IMR-90 (cell line): ENCODE measurements around the gene AFAP1L2.

ENCODE experiments used
- BHLHE40 ChIP-seq: fragments of 150-350 bp; IDR thresholded peaks from 2 replicates; pipeline ENCODE4 v1.6.1; 2016; ENCODE audit warnings: mild to moderate bottlenecking, low read depth, low read length
- MXI1 ChIP-seq: IDR thresholded peaks from 2 replicates; pipeline ENCODE4 v1.6.1; 2012; ENCODE audit warnings: low read depth, mild to moderate bottlenecking, low read length, moderate library complexity, borderline replicate concordance
- POLR2A ChIP-seq: IDR thresholded peaks from 2 replicates; pipeline ENCODE4 v1.6.1; 2012; ENCODE audit warnings: mild to moderate bottlenecking, low read depth, low read length
- SMC3 ChIP-seq: fragments of 150-350 bp; IDR thresholded peaks from 2 replicates; pipeline ENCODE4 v1.6.1; 2016; ENCODE audit warnings: low read depth, mild to moderate bottlenecking, antibody characterized with exemption, low read length, moderate library complexity
- TF ChIP-seq, protein P1 (sequence below): conservative IDR thresholded peaks from 2 replicates; pipeline ENCODE4 v1.5.1; 2012; ENCODE audit warnings: mild to moderate bottlenecking, low read depth, low read length, improper control_type of control experiment
- TF ChIP-seq, protein P2 (sequence below): fragments of 150-350 bp; IDR thresholded peaks from 2 replicates; pipeline ENCODE4 v1.6.1; 2017; ENCODE audit warnings: mild to moderate bottlenecking, antibody characterized with exemption, low read length, low read depth
- TF ChIP-seq, protein P3 (sequence below): fragments of 150-350 bp; IDR thresholded peaks from 2 replicates; pipeline ENCODE4 v1.6.1; 2016; ENCODE audit warnings: low read depth, mild to moderate bottlenecking, low read length, moderate library complexity, borderline replicate concordance

DNA sequence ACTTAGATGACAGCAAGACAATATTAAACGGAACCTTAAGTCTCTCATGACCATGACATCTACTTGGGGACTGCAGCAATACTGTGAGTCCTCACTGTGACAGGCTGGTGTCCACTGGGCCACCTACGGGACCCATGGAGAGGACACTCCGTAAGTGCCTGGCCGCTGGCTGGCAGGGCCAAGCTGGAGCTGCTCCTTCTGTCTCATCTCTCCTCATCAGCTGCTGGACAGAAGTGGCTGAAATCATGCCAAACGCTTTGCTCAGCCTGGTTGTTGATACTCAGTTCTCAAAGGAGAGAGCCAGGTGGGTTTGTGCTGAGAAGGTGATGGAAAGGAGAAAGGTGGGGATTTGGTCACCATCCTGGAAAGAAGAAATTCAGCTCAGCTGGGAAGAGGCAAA lies 33.3 kb downstream of the AFAP1L2 start:
- TF ChIP-seq, protein P1, sequence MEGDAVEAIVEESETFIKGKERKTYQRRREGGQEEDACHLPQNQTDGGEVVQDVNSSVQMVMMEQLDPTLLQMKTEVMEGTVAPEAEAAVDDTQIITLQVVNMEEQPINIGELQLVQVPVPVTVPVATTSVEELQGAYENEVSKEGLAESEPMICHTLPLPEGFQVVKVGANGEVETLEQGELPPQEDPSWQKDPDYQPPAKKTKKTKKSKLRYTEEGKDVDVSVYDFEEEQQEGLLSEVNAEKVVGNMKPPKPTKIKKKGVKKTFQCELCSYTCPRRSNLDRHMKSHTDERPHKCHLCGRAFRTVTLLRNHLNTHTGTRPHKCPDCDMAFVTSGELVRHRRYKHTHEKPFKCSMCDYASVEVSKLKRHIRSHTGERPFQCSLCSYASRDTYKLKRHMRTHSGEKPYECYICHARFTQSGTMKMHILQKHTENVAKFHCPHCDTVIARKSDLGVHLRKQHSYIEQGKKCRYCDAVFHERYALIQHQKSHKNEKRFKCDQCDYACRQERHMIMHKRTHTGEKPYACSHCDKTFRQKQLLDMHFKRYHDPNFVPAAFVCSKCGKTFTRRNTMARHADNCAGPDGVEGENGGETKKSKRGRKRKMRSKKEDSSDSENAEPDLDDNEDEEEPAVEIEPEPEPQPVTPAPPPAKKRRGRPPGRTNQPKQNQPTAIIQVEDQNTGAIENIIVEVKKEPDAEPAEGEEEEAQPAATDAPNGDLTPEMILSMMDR, result no peak
- TF ChIP-seq POLR2A (no peak), SMC3 (no peak), BHLHE40 (no peak), MXI1 (no peak)
- TF ChIP-seq, protein P2, sequence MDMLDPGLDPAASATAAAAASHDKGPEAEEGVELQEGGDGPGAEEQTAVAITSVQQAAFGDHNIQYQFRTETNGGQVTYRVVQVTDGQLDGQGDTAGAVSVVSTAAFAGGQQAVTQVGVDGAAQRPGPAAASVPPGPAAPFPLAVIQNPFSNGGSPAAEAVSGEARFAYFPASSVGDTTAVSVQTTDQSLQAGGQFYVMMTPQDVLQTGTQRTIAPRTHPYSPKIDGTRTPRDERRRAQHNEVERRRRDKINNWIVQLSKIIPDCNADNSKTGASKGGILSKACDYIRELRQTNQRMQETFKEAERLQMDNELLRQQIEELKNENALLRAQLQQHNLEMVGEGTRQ, result no peak
- TF ChIP-seq, protein P3, sequence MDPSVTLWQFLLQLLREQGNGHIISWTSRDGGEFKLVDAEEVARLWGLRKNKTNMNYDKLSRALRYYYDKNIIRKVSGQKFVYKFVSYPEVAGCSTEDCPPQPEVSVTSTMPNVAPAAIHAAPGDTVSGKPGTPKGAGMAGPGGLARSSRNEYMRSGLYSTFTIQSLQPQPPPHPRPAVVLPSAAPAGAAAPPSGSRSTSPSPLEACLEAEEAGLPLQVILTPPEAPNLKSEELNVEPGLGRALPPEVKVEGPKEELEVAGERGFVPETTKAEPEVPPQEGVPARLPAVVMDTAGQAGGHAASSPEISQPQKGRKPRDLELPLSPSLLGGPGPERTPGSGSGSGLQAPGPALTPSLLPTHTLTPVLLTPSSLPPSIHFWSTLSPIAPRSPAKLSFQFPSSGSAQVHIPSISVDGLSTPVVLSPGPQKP, result no peak
